Measurements from ENCODE around the gene EIF2AK2.

DNA sequence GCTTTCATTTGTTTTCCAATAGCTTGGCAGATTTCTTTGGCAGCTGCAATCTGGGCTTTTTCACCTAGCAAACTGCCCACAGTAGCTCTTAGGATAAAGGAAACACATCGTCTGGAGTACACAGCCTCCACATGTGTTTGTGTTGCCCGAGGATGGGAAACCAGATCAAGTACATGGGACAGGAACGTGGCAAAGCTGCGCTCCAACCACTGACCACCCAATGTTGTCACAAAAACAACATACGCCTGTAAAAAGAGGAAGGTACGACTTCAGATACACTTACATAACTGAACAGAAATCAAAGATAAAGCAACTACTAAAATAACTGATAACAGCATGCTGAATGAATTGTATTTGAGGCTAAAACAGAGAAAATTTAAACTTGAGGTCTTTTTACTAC lies 88.1 kb downstream of the EIF2AK2 start:
- TF ChIP-seq JUNB (IDR thresholded peaks at IDR 0.05) = no peak
- TF ChIP-seq, protein P1, sequence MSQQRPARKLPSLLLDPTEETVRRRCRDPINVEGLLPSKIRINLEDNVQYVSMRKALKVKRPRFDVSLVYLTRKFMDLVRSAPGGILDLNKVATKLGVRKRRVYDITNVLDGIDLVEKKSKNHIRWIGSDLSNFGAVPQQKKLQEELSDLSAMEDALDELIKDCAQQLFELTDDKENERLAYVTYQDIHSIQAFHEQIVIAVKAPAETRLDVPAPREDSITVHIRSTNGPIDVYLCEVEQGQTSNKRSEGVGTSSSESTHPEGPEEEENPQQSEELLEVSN (IDR thresholded peaks at IDR 0.05; ENCODE audit: borderline replicate concordance, low read depth) = no peak
